ENCODE results near the gene SMAD5.

SMAD5 gene

GRCh38 chr5:136228136-136228757, 95.6 kb downstream of the SMAD5 start:
- no peak for DNase-seq

GRCh38 chr5:136230176-136230575, 97.5 kb downstream of the SMAD5 start:
- no peak for DNase-seq

- no peak for DNase-seq
Measured at GRCh38 chr5:136232316-136232715, 99.7 kb downstream of the SMAD5 start.

Measured in midbrain (tissue), 1 donor.